Endothelial cell of umbilical vein (primary cell): ENCODE data around the gene KRT1. TPM values are rescaled to one million over a fixed set of nuclear protein-coding genes. Genes with fewer than 3 reads are reported as not detected.

Experiments
- BruUV-seq: library from RNA; stranded (reverse); fragments of 400-500 nt; replicated peaks from 2 replicates; lab custom pipeline; 2021; lab: Mats Ljungman, UMichigan
- CTCF ChIA-PET: fragments of 300-600, 350-600 bp; sonication (Branson Sonifier 250); formaldehyde crosslinking; loops from one replicate; lab custom pipeline; 2021; ENCODE audit warnings: antibody characterized with exemption, inconsistent platforms; lab: Charles Lee
- POLR2A ChIA-PET: fragments of 300-600, 350-600 bp; sonication (Branson Sonifier 250); formaldehyde crosslinking; loops from one replicate; lab custom pipeline; 2021; ENCODE audit warnings: antibody characterized with exemption, inconsistent platforms; lab: Charles Lee
- DNase-seq: peaks from one replicate; pipeline ENCODE4 v3.0.0-alpha.2; 2011; ENCODE audit warnings: low read depth, low spot score
- FAIRE-seq: peaks from 2 replicates; lab custom pipeline; 2011; peaks lifted over from hg19 to GRCh38; lab: Jason Lieb, UNC
- H2AFZ ChIP-seq: 2 replicates; pipeline ENCODE4 v1.6.0; 2012; ENCODE audit warnings: low read depth, low read length, control low read depth, inconsistent platforms
- H3K27ac ChIP-seq: 2 replicates; pipeline ENCODE4 v1.5.1; 2011; ENCODE audit warnings: low read depth, mild to moderate bottlenecking, control low read depth, low read length, moderate library complexity; ENCODE audit not compliant: insufficient read depth
- H3K27me3 ChIP-seq, 2 experiments: 2 replicates each; pipeline versions ENCODE4 v1.6.0 to v1.6.1; 2011; ENCODE audit warnings: low read length in 2 of 2, mixed read lengths in 1 of 2; ENCODE audit not compliant: control insufficient read depth in 2 of 2, insufficient read depth in 2 of 2
- H3K36me3 ChIP-seq, 2 experiments: 2 replicates in 1 of 2; 3 replicates in 1 of 2; pipeline ENCODE4 v1.5.1; 2011; ENCODE audit warnings: low read length in 2 of 2, mild to moderate bottlenecking in 1 of 2, moderate library complexity in 1 of 2; ENCODE audit not compliant: control insufficient read depth in 2 of 2, insufficient read depth in 2 of 2; ENCODE audit errors: extremely low read depth in 1 of 2
- H3K4me1 ChIP-seq: 3 replicates; pipeline ENCODE4 v1.5.1; 2011; ENCODE audit warnings: mild to moderate bottlenecking, low read length; ENCODE audit not compliant: control insufficient read depth, insufficient read depth; ENCODE audit errors: extremely low read depth
- H3K4me2 ChIP-seq: 2 replicates; pipeline ENCODE4 v1.6.1; 2011; ENCODE audit warnings: low read length, control low read depth, mixed read lengths; ENCODE audit not compliant: insufficient read depth
- H3K4me3 ChIP-seq, 3 experiments: fragments of 200-600 bp in 1 of 3; sonication (generic), shearing (Covaris generic) in 1 of 3; replicated peaks in 1 of 3; 2 replicates each; pipeline ENCODE4 v1.5.1; 2011 to 2016; ENCODE audit warnings: control low read depth in 3 of 3, low read length in 3 of 3, mild to moderate bottlenecking in 2 of 3, inconsistent platforms in 1 of 3, low read depth in 1 of 3, moderate library complexity in 1 of 3; ENCODE audit not compliant: insufficient read depth in 1 of 3
- H3K79me2 ChIP-seq: 2 replicates; pipeline ENCODE4 v1.6.0; 2012; ENCODE audit warnings: low read length, inconsistent platforms; ENCODE audit not compliant: control insufficient read depth, insufficient read depth
- H3K9ac ChIP-seq: replicated peaks from 2 replicates; pipeline ENCODE3; 2011; ENCODE audit warnings: low read length, control low read depth; ENCODE audit not compliant: insufficient read depth; ENCODE audit errors: extremely low read depth
- H3K9me1 ChIP-seq: replicated peaks from 3 replicates; pipeline ENCODE4 v1.6.0; 2011; ENCODE audit warnings: mild to moderate bottlenecking, low read length; ENCODE audit not compliant: control insufficient read depth, insufficient read depth; ENCODE audit errors: extremely low read depth
- H3K9me3 ChIP-seq: replicated peaks from 2 replicates; pipeline ENCODE4 v1.5.1; 2012; ENCODE audit warnings: low read length, inconsistent platforms; ENCODE audit not compliant: control insufficient read depth, insufficient read depth
- H4K20me1 ChIP-seq: replicated peaks from 2 replicates; pipeline ENCODE3; 2011; ENCODE audit warnings: mild to moderate bottlenecking, low read length; ENCODE audit not compliant: control insufficient read depth, insufficient read depth; ENCODE audit errors: extremely low read depth
- EZH2 ChIP-seq: IDR thresholded peaks from 2 replicates; pipeline ENCODE4 v1.6.1; 2012; ENCODE audit warnings: borderline replicate concordance, low read depth, mild to moderate bottlenecking, moderate library complexity, low read length, inconsistent platforms; ENCODE audit not compliant: severe bottlenecking
- FOS ChIP-seq: IDR thresholded peaks from 2 replicates; pipeline ENCODE4 v1.6.1; 2011; ENCODE audit warnings: mild to moderate bottlenecking, low read length, moderate library complexity, borderline replicate concordance; ENCODE audit not compliant: insufficient read depth
- GATA2 ChIP-seq: IDR thresholded peaks from 2 replicates; pipeline ENCODE4 v1.7.0; 2011; ENCODE audit warnings: low read depth, mild to moderate bottlenecking, moderate library complexity, mixed read lengths, low read length; ENCODE audit not compliant: insufficient read length, insufficient read depth
- JUN ChIP-seq: IDR thresholded peaks from 2 replicates; pipeline ENCODE4 v1.6.1; 2011; ENCODE audit warnings: borderline replicate concordance, low read depth; ENCODE audit not compliant: insufficient read length, insufficient read depth
- MYC ChIP-seq: IDR thresholded peaks from one replicate; pipeline ENCODE4 v1.6.1; 2011; ENCODE audit warnings: mild to moderate bottlenecking, low read depth, low read length
- POLR2A ChIP-seq: IDR thresholded peaks from 2 replicates; pipeline ENCODE4 v1.6.1; 2012; ENCODE audit warnings: low read depth, mild to moderate bottlenecking, control low read depth, low read length
- POLR2AphosphoS5 ChIP-seq: IDR thresholded peaks from 2 replicates; pipeline ENCODE4 v1.6.1; 2012; ENCODE audit warnings: low read depth, mild to moderate bottlenecking, control low read depth, low read length, moderate library complexity; ENCODE audit not compliant: insufficient read depth
- dilution Hi-C: fragments of 300-500 bp; cut with MboI; formaldehyde crosslinking; loops from one replicate; pipeline ENCODE4 v1.15.0; 2019; ENCODE audit warnings: low sequenced_read_pairs; ENCODE audit not compliant: extremely low pct_ligation_motif_present
- intact Hi-C: fragments of 100-400 bp; cut with micrococcal nuclease; formaldehyde crosslinking; loops from one replicate; pipeline ENCODE4 v1.10.0; 2022
- polyA plus RNA-seq, 4 experiments: library from polyadenylated mRNA; depleted of rRNA in 3 of 4; stranded (reverse) in 3 of 4; unstranded in 1 of 4; fragments of >200 nt; gene quantifications; 2 replicates each; pipeline versions ENCODE4 v1.2.1 to v1.2.3, GENCODE V29; 2011 to 2012; ENCODE audit warnings: missing spikeins in 1 of 4
- total RNA-seq: library from RNA; stranded (reverse); gene quantifications from 2 replicates; pipeline ENCODE4 v1.2.3, GENCODE V29; 2021
- TF ChIP-seq, protein P1 (sequence below), 2 donors: IDR thresholded peaks; 1 replicate in 1 of 2; 2 replicates in 1 of 2; pipeline ENCODE4 v1.5.1; 2011; ENCODE audit warnings: low read length in 2 of 2, mild to moderate bottlenecking in 2 of 2, moderate library complexity in 2 of 2, control low read depth in 1 of 2, inconsistent platforms in 1 of 2, low read depth in 1 of 2; ENCODE audit not compliant: insufficient read depth in 1 of 2; ENCODE audit errors: extremely low read depth in 1 of 2
- TF ChIP-seq, protein P2 (sequence below): IDR thresholded peaks from 2 replicates; pipeline ENCODE4 v1.6.1; 2011; ENCODE audit not compliant: insufficient read depth, insufficient read length

Gene KRT1
- total and polyA plus RNA-seq, 2 donors (not counting 3 experiments of a cell fraction or from before 2014, with no cell fraction given), result not detected

DNA sequence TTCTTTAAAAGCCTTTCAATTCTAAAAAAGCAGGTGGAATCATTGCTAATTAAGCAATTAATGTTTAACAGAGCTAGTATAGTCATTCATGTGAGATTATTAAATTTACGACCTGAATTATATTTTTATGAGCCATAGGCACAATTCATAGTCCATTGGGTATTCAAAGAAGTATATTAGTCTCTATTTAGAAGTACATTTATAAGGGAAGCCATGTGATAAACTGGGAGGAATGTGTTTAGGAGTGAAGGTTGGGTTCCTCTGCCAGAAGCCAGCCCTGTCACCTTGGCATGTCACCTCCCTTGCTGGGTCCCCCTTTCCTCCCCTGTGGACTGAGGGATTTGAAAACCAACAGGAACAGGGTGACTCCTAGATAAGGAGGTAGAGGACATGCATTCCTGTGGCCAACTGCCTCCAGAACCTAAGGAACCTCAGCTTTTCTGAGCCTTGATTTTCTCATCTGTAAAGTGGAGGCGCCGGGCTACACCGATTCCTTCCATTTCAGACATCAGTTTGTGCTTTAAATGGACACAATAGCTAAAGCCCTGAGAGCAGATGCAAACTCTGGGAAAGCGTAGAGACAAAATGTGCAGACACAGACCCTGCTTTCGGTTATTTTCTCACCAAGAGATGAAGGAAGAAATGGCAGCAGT, 22.8 kb downstream of the KRT1 start:
- no peaks in the 10 kb centered on the region for H3K9me3 ChIP-seq
- dilution Hi-C loops, result no loop called here
- H3K4me1 ChIP-seq, result no peaks in the 10 kb centered on the region
- intact Hi-C loops, result no loop called here
- DNase-seq, result no peak
- peaks cover 3% of the 10 kb centered on the region in 2 experiments for H3K27me3 ChIP-seq
- TF ChIP-seq, protein P1, sequence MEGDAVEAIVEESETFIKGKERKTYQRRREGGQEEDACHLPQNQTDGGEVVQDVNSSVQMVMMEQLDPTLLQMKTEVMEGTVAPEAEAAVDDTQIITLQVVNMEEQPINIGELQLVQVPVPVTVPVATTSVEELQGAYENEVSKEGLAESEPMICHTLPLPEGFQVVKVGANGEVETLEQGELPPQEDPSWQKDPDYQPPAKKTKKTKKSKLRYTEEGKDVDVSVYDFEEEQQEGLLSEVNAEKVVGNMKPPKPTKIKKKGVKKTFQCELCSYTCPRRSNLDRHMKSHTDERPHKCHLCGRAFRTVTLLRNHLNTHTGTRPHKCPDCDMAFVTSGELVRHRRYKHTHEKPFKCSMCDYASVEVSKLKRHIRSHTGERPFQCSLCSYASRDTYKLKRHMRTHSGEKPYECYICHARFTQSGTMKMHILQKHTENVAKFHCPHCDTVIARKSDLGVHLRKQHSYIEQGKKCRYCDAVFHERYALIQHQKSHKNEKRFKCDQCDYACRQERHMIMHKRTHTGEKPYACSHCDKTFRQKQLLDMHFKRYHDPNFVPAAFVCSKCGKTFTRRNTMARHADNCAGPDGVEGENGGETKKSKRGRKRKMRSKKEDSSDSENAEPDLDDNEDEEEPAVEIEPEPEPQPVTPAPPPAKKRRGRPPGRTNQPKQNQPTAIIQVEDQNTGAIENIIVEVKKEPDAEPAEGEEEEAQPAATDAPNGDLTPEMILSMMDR (IDR thresholded peaks at IDR 0.05; ENCODE audit: extremely low read depth in 1 of 2, insufficient read depth in 1 of 2, low read depth in 1 of 2, low read length in 2 of 2), result no peak
- TF ChIP-seq POLR2AphosphoS5 (no peak), EZH2 (no peak), POLR2A (no peak), FOS (no peak), JUN (no peak), GATA2 (no peak), MYC (no peak)
- TF ChIP-seq, protein P2, sequence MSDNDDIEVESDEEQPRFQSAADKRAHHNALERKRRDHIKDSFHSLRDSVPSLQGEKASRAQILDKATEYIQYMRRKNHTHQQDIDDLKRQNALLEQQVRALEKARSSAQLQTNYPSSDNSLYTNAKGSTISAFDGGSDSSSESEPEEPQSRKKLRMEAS, result no peak
- H3K79me2 ChIP-seq, result no peaks in the 10 kb centered on the region
- H3K4me2 ChIP-seq, result no peak overlapping the region
- no peaks in the 10 kb centered on the region for H3K9me1 ChIP-seq
- no TSS peak for BruUV-seq
- FAIRE-seq, result no peak
- ChIA-PET POLR2A (no interaction called here), CTCF (interaction anchor here (1.1 to 1.9 kb wide), 2 partner anchors 18 to 24 kb away, joined by 3 to 5 read pairs; no protein-coding TSS in a partner anchor)
- H3K36me3 ChIP-seq, result no peaks in the 10 kb centered on the region
- no peaks in the 10 kb centered on the region for H4K20me1 ChIP-seq
- H3K9ac ChIP-seq, result no peak overlapping the region
- H2AFZ ChIP-seq, result no peak overlapping the region
- no peak overlapping the region for H3K4me3 ChIP-seq
- no peak overlapping the region for H3K27ac ChIP-seq
